Epidermal melanocyte (primary cell): ENCODE measurements around the gene ZNF30.
"Not testable (repeated sequence)": the region's sequence is repeated elsewhere in the genome, so short reads cannot be mapped to it uniquely, and the experiment has no call there.

Source experiments
- DNase-seq: peaks from one replicate; pipeline ENCODE4 v3.0.0; 2011; ENCODE audit warnings: low spot score; ENCODE audit not compliant: insufficient read length

Gene ZNF30

DNA sequence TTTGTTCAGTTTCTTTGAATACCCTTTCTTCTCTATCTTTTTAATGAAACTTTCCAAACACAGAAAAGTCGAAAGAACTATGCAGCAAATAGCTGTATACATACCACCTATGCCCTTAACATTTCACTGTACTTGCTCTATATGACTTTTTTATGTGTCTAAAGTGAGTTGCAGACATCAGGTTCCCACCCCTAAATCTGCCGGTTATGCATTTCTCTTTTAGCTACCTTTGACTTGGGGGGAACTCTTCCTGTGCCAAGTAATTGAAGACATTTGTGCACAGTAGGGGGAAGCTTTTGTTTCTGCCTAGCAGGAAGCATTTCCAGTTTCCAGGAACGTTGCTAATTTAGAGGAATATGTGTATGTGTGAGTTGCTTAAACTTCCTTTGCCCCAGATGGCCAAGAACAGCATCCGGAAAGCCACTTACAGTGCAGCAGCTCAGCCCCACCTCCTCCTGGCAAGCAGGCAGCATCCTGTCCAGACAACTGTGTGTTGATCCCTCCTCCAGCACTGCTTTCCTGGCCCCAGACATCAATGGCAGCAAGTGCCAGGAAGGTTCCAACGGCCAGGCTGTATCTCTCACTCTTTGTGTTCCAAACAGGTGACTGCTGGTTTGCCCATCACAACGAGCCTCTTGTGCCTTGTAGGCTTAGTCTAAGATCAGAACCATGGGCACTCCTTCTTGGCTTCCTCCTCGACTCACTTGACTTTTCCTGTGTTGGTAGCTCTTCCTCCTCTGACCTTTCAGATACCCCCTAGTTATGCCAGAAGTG lies 58.7 kb downstream of the ZNF30 start:
- DNase-seq = no peak

DNA sequence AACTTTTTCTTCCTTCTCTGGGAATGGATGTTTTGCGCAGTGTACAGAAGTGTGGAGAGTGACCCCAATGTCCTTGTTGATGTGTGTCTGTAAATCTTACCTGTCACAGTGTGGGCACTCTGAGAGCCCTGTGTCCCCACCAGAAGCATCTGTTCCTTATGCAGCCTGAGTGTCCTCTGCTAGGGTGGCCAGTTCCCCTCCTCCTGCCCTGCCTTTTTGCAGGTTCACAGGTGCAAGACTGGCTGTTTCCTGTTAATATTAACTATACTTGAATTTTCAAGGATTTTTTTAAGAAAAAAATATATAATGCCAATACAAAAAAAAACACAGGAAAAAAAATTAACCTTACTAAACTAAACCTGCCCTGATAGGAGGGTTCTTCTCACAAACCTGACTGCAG lies 61.4 kb downstream of the ZNF30 start:
- no peak for DNase-seq

DNA sequence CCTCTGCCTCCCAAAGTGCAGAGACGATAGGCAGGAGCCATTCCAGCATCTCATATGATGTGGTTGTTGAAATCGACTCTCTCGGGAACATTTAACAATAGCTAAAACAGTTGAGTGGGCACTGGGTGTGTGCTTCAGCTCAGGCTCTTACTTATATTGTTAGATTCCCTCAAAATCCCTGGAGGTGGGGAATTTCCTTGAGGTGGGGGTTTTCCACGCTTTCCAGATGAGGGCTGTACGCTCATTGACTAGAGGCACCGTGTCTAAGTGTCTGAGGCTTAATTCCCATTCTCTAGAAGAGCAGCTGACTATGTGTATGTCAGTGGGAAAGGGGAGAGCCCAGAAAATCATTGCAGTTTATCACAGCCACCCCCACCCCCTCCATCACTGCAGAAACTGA lies 62.6 kb downstream of the ZNF30 start:
- DNase-seq = no peak

GRCh38 chr19:34990578-34991192 lies 64.0 kb downstream of the ZNF30 start:
- no peak for DNase-seq

DNA sequence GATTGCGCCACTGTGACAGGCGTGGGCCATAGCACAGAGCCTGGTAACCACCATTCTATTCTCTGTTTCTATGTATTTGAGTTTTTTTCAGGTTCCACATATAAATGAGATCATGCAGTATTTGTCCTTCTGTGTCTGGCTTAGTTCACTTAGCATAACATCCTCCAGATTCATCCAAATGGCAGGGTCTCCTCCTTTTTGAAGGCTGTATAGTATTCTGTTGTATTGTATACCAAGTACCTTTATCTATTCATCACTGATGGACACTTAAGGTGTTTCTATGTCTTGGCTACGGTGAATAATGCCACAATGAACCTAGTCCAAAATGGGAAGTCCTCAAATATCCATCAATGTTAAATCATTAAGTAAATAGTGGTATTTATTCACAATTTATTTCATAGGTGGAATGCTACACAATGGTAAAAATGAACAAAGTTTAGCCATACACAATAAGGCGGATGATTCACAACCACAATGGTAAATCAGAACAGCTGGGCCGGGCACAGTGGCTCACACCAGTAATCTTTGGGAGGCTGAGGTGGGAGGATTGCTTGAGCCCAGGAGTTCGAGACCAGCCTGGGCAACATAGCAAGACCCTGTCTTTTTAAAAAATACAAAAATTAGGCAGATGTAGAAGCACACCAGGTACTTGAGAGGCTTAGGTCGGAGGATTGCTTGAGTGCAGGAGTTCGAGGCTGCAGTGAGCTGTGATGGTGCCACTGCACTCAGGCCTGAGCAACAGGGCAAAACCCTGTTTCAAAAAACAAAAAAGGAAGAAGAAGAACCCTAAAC lies 65.0 kb downstream of the ZNF30 start:
- no peak for DNase-seq

DNA sequence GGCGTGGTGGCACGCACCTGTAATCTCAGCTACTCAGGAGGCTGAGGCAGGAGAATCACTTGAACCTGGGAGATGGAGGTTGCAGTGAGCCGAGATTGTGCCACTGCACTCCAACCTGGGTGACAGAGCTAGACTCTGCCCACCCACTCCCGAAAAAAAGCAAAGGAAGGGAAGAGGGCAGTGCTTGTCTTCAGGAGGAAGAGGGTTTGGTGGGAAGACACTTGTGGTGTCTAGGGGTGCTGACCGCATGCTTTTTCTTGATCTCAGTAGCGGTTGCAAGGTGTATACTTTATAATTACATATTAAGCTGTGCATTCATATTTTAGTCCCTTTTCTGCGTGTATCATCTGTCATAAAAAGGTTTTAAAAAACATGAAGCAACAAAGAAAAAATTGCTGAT lies 65.9 kb downstream of the ZNF30 start:
- not testable (repeated sequence) for DNase-seq

- DNase-seq = no peak
These were observed 67.6 kb downstream of the ZNF30 start for GRCh38 chr19:34994286-34994642.
